SK-N-MC (cell line): ENCODE measurements around the gene DBNDD2.

ENCODE experiments used
- EZH2 ChIP-seq: fragments of 200-600 bp; sonication (generic); IDR thresholded peaks from one replicate; pipeline ENCODE4 v1.6.1; 2017; ENCODE audit warnings: antibody characterized with exemption
- POLR2AphosphoS5 ChIP-seq: IDR thresholded peaks from 2 replicates; pipeline ENCODE4 v1.6.1; 2012; ENCODE audit warnings: mild to moderate bottlenecking, low read depth, low read length, borderline replicate concordance

DNA sequence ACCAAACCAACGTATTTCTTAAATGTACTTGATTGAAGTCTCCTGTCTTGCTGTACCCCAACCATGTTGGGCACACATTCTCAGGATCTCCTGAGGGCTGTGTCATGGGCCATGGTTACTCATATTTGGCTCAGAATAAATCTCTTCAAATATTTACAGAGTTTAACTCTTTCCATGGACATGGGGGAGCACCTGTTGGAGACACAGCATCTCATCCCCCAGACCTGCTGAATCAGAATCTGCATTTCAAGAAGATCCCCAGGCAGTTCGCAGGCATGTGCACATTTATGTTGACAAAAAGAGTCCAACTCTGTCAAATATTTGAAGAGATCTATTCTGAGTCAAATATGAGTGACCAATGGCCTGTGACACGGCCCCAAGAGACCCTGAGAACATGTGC lies 32.3 kb downstream of the DBNDD2 start:
- TF ChIP-seq POLR2AphosphoS5 (no peak), EZH2 (no peak)
